IMR-90 (cell line): ENCODE measurements around the gene ANKRD13A. TPM values are rescaled to one million over a fixed set of nuclear protein-coding genes. Genes with fewer than 3 reads are reported as not detected.
A peak's percentile ranks its signal among the peaks of the same experiment; 100 is the strongest.

Experiments
- ATAC-seq: fragments of 200-7000 bp; cut with Tn5 transposase; 2 replicates; pipeline ENCODE4 v1.9.1; 2020; ENCODE audit warnings: low read depth, mild to moderate bottlenecking, moderate library complexity
- BruUV-seq: library from RNA; stranded (reverse); fragments of 400-500 nt; replicated peaks from 2 replicates; lab custom pipeline; 2021; lab: Mats Ljungman, UMichigan
- CTCF ChIA-PET: fragments of 300-600 bp; formaldehyde crosslinking; extraction: SDS; loops from one replicate; lab custom pipeline; 2021; ENCODE audit warnings: antibody characterized with exemption; lab: Yijun Ruan, JAX
- POLR2A ChIA-PET: fragments of 300-600 bp; sonication (Branson Sonifier 250); formaldehyde crosslinking; loops from one replicate; lab custom pipeline; 2022; ENCODE audit warnings: antibody characterized with exemption; ENCODE audit not compliant: unreplicated experiment; lab: Charles Lee
- DNase-seq: peaks from one replicate; pipeline ENCODE4 v3.0.0; 2013
- H2AFZ ChIP-seq: replicated peaks from 2 replicates; pipeline ENCODE3; 2013; ENCODE audit warnings: low read length, mild to moderate bottlenecking; ENCODE audit not compliant: poor library complexity
- H2AK5ac ChIP-seq: 2 replicates; pipeline ENCODE4 v1.6.1; 2013; ENCODE audit warnings: low read depth, low read length, inconsistent platforms
- H2AK9ac ChIP-seq: replicated peaks from 2 replicates; pipeline ENCODE3; 2013; ENCODE audit warnings: mild to moderate bottlenecking, low read depth, low read length, moderate library complexity; ENCODE audit not compliant: poor library complexity
- H2BK120ac ChIP-seq: 2 replicates; pipeline ENCODE4 v1.6.1; 2013; ENCODE audit warnings: low read depth, low read length, inconsistent platforms
- H2BK15ac ChIP-seq: 3 replicates; pipeline ENCODE4 v1.6.1; 2013; ENCODE audit warnings: low read depth, low read length, inconsistent platforms
- H2BK20ac ChIP-seq: 2 replicates; pipeline ENCODE4 v1.6.1; 2013; ENCODE audit warnings: low read depth, mild to moderate bottlenecking, inconsistent platforms, low read length, moderate library complexity
- H2BK5ac ChIP-seq: 2 replicates; pipeline ENCODE4 v1.6.1; 2013; ENCODE audit warnings: mild to moderate bottlenecking, low read depth, low read length, inconsistent platforms; ENCODE audit not compliant: poor library complexity, severe bottlenecking
- H3K14ac ChIP-seq: replicated peaks from 2 replicates; pipeline ENCODE4 v1.6.1; 2013; ENCODE audit warnings: low read depth, low read length, inconsistent platforms
- H3K18ac ChIP-seq: 2 replicates; pipeline ENCODE4 v1.6.1; 2013; ENCODE audit warnings: low read depth, low read length, control low read depth
- H3K23ac ChIP-seq: 2 replicates; pipeline ENCODE4 v1.6.1; 2013; ENCODE audit warnings: low read depth, low read length, inconsistent platforms
- H3K27ac ChIP-seq: 2 replicates; pipeline ENCODE4 v1.5.1; 2013; ENCODE audit warnings: mild to moderate bottlenecking, control low read depth, low read length; ENCODE audit not compliant: insufficient read depth
- H3K27me3 ChIP-seq: 2 replicates; pipeline ENCODE4 v1.6.1; 2013; ENCODE audit warnings: low read length; ENCODE audit not compliant: control insufficient read depth, insufficient read depth
- H3K36me3 ChIP-seq: 2 replicates; pipeline ENCODE4 v1.6.1; 2013; ENCODE audit warnings: low read length, mixed read lengths; ENCODE audit not compliant: control insufficient read depth, insufficient read depth
- H3K4ac ChIP-seq: 2 replicates; pipeline ENCODE4 v1.6.1; 2013; ENCODE audit warnings: low read depth, low read length, inconsistent platforms
- H3K4me1 ChIP-seq: 2 replicates; pipeline ENCODE4 v1.6.1; 2013; ENCODE audit warnings: low read length, mixed read lengths; ENCODE audit not compliant: control insufficient read depth, insufficient read depth
- H3K4me2 ChIP-seq: 2 replicates; pipeline ENCODE4 v1.6.1; 2013; ENCODE audit warnings: low read depth, mild to moderate bottlenecking, control low read depth, low read length, moderate library complexity
- H3K4me3 ChIP-seq: 2 replicates; pipeline ENCODE4 v1.5.1; 2013; ENCODE audit warnings: low read depth, mild to moderate bottlenecking, control low read depth, low read length, moderate library complexity; ENCODE audit not compliant: insufficient read depth
- H3K56ac ChIP-seq: 2 replicates; pipeline ENCODE4 v1.6.1; 2013; ENCODE audit warnings: low read length, inconsistent platforms; ENCODE audit not compliant: insufficient read depth; ENCODE audit errors: extremely low read depth
- H3K79me1 ChIP-seq, 2 experiments: 2 replicates each; pipeline ENCODE4 v1.6.1; 2013; ENCODE audit warnings: low read length in 2 of 2, inconsistent platforms in 1 of 2, low read depth in 1 of 2
- H3K9ac ChIP-seq: 2 replicates; pipeline ENCODE4 v1.6.1; 2013; ENCODE audit warnings: low read depth, low read length, control low read depth
- H3K9me1 ChIP-seq: 2 replicates; pipeline ENCODE4 v1.6.1; 2013; ENCODE audit warnings: low read length, inconsistent platforms; ENCODE audit not compliant: insufficient read depth
- H3K9me3 ChIP-seq: 2 replicates; pipeline ENCODE4 v1.6.1; 2013; ENCODE audit warnings: low read length; ENCODE audit not compliant: control insufficient read depth, insufficient read depth
- H4K20me1 ChIP-seq: 2 replicates; pipeline ENCODE4 v1.6.1; 2013; ENCODE audit warnings: low read length, inconsistent platforms; ENCODE audit not compliant: insufficient read depth
- H4K5ac ChIP-seq: 2 replicates; pipeline ENCODE4 v1.6.1; 2013; ENCODE audit warnings: mild to moderate bottlenecking, low read depth, low read length, control low read depth
- H4K8ac ChIP-seq, 2 experiments: 2 replicates each; pipeline ENCODE4 v1.6.1; 2013; ENCODE audit warnings: low read depth in 2 of 2, low read length in 2 of 2, control low read depth in 1 of 2, inconsistent platforms in 1 of 2
- H4K91ac ChIP-seq: 2 replicates; pipeline ENCODE4 v1.6.1; 2013; ENCODE audit warnings: low read depth, low read length, inconsistent platforms; ENCODE audit not compliant: insufficient read depth
- NFE2L2 ChIP-seq: fragments of 150-350 bp; IDR thresholded peaks from 2 replicates; pipeline ENCODE4 v1.6.1; 2016; ENCODE audit warnings: low read depth, mild to moderate bottlenecking, low read length
- RAD21 ChIP-seq: IDR thresholded peaks from 2 replicates; pipeline ENCODE4 v1.6.1; 2012; ENCODE audit warnings: low read length, improper control_type of control experiment
- WGBS, 2 experiments: methylation state at CpG; one replicate each; pipeline versions ENCODE4 v1.1.5 to v1.1.7; 2013; ENCODE audit warnings: missing lambda C conversion rate in 2 of 2; ENCODE audit not compliant: insufficient read length in 1 of 2; ENCODE audit errors: extremely low coverage in 2 of 2; 5-methylcytosine and 5-hydroxymethylcytosine counted together
- dilution Hi-C: fragments of 300-500 bp; cut with HindIII; formaldehyde crosslinking; loops from one replicate; pipeline ENCODE4 v1.14.3; 2018; ENCODE audit warnings: low sequenced_read_pairs; ENCODE audit not compliant: unreplicated experiment
- in situ Hi-C: fragments of 300-500 bp; cut with MboI; formaldehyde crosslinking; loops from 3 replicates; pipeline ENCODE4 v1.14.3; 2019; ENCODE audit warnings: low sequenced_read_pairs, inconsistent platforms, mixed read lengths
- intact Hi-C: fragments of 100-400 bp; cut with micrococcal nuclease; formaldehyde crosslinking; loops from 2 replicates; pipeline ENCODE4 v1.10.0; 2022
- polyA plus RNA-seq, 3 experiments: library from polyadenylated mRNA; depleted of rRNA; stranded (reverse); fragments of >200 nt; gene quantifications; 2 replicates each; pipeline ENCODE4 v1.2.3, GENCODE V29; 2012; ENCODE audit warnings: low replicate concordance in 1 of 3
- total RNA-seq: library from RNA; depleted of rRNA; stranded (reverse); fragments of >200 nt; gene quantifications from 2 replicates; pipeline ENCODE4 v1.2.3, GENCODE V29; 2012

Gene ANKRD13A
- total and polyA plus RNA-seq, 2 of the 4 experiments (the other 2 are of a cell fraction) = 299 to 449 TPM

DNA sequence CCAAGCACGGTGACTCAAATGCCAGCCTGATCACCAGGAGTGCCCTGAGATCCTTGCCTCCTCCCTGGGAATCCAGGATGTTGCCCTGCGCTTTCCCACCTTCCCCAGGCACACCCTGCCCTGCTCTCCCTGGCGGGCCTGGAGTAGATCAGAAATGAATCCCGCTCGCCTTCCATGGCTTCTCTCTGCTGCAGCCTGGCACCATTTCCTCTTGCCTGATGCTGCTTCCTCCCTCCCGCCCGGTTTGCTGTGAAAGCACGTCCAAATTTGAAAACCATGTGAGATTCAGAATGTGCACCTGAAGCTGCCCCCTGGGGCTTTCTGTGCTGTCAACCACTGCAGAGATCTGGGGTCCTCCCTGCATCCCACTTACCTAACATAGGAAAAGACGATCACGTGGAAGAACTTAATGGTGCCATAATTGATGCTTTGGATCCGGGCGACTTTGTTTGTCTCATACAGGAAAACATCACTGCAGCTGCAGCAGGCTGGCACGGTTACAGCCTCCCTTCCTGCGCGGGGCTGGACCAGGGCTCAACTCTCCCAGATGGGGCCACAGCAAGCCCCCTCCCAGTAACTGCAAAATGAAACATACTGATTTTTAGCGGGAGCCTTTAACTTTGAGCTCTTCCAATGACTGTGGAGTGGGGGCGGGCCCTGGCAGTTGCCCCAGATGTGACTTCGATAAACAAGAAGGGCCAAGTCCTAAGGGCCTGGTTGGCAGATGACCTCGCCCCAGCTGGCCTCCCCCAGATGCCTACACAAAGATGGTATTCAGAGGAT, 74.0 kb downstream of the ANKRD13A start:
- DNase-seq = no peak
- H3K79me1 ChIP-seq = no peaks in the 10 kb centered on the region
- dilution Hi-C loops = no loop called here

More for the DNA sequence above, 74.0 kb downstream of the ANKRD13A start:
- Histone ChIP-seq H3K9ac (no peak overlapping the region), H3K18ac (no peak overlapping the region; the same call in 1 of the 2 replicates), H3K14ac (0 out of 2 replicates have a peak overlapping the region, but pooled peaks have one; percentile 68), H3K27me3 (no peaks in the 10 kb centered on the region), H4K5ac (no peak overlapping the region), H3K36me3 (no peaks in the 10 kb centered on the region), H2BK15ac (no peak overlapping the region; the same call in 2 of the 3 replicates), H3K56ac (no peak overlapping the region), H3K27ac (no peak overlapping the region), H3K4me2 (peak overlapping the region; percentile 86), H3K4ac (peak overlapping the region; percentile 45), H3K23ac (0 out of 2 replicates have a peak overlapping the region, but pooled peaks have one; percentile 29), H3K9me3 (no peaks in the 10 kb centered on the region), H4K91ac (no peak overlapping the region), H3K9me1 (no peaks in the 10 kb centered on the region), H2AK5ac (no peak overlapping the region), H2BK5ac (no peak overlapping the region), H2BK120ac (peak overlapping the region; percentile 33; the same call in 1 of the 2 replicates), H4K8ac (peak overlapping the region in 1 of 2 experiments; percentile 57; a peak in 3 of 4 replicates), H2AFZ (peak overlapping the region; percentile 93), H4K20me1 (no peaks in the 10 kb centered on the region), H3K4me1 (0 out of 2 replicates have a peak, but pooled peaks cover 2% of the 10 kb centered on the region), H2BK20ac (no peak overlapping the region), H3K4me3 (peak overlapping the region; percentile 41), H2AK9ac (no peak overlapping the region)
- ATAC-seq = peak; percentile 77
- 29% methylated on average over 7 of the region's 19 CpGs; no CpG with 5 or more reads in 1 of the 2 experiments for WGBS, 2 experiments
- BruUV-seq = no TSS peak
- CTCF ChIA-PET = interaction anchor here (0.6 kb wide), 1 partner anchor 19 kb away, joined by 6 read pairs; no protein-coding TSS in a partner anchor
- intact Hi-C loops (no loop called here), in situ Hi-C loops (no loop called here)
- POLR2A ChIA-PET = interaction anchor here (0.6 kb wide), 1 partner anchor 323 kb away, joined by 4 read pairs; no protein-coding TSS in a partner anchor
- TF ChIP-seq NFE2L2 = no peak
- no peak for TF ChIP-seq RAD21
